Measurements from ENCODE around the gene OR5H1. TPM values are rescaled to one million over a fixed set of nuclear protein-coding genes. Genes with fewer than 3 reads are reported as not detected.

The OR5H1 gene
- total and polyA plus RNA-seq, 2 of the 4 experiments (the other 2 are of a cell fraction): not detected

DNA sequence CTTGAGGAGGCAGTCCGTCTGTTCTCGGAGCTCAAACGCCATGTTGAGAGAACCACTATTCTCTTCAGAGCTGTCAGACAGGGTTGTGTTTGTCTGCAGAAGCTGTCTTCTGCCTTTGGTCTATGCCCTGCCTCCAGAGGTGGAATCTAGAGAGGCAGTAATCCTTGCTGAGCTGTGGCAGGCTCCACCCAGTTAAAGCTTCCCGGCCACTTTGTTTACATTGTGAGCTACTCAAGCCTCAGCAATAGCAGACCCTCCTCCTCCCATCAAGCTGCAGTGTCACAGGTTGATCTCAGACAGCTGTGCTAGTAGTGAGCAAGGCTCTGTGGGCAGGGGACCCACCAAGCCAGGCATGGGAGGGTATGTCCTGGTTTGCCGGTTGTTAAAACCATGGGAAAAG lies 34.6 kb upstream of the OR5H1 start:
- Histone ChIP-seq H2BK120ac (ENCODE audit: low read depth, low read length) (no peak overlapping the region), H2AK9ac (replicated peaks; ENCODE audit: low read depth, low read length, poor library complexity) (no peak overlapping the region), H3K4me2 (ENCODE audit: low read depth, low read length) (no peak overlapping the region), H4K8ac (ENCODE audit: low read depth in 2 of 2, low read length in 2 of 2) (no peak overlapping the region), H2AFZ (replicated peaks; ENCODE audit: low read length, poor library complexity) (no peak overlapping the region), H3K4ac (ENCODE audit: low read depth, low read length) (no peak overlapping the region), H2AK5ac (ENCODE audit: low read depth, low read length) (no peak overlapping the region), H3K27ac (ENCODE audit: insufficient read depth, low read length) (no peak overlapping the region), H4K91ac (ENCODE audit: insufficient read depth, low read depth, low read length) (no peak overlapping the region), H3K27me3 (ENCODE audit: control insufficient read depth, insufficient read depth, low read length) (no peaks in the 10 kb centered on the region), H3K56ac (ENCODE audit: extremely low read depth, insufficient read depth, low read length) (no peak overlapping the region), H3K36me3 (ENCODE audit: control insufficient read depth, insufficient read depth, low read length) (no peaks in the 10 kb centered on the region), H3K9me3 (ENCODE audit: control insufficient read depth, insufficient read depth, low read length) (no peaks in the 10 kb centered on the region), H3K23ac (ENCODE audit: low read depth, low read length) (no peak overlapping the region), H3K79me1 (ENCODE audit: low read depth in 1 of 2, low read length in 2 of 2) (no peaks in the 10 kb centered on the region), H3K4me3 (ENCODE audit: insufficient read depth, low read depth, low read length) (no peak overlapping the region), H2BK15ac (ENCODE audit: low read depth, low read length) (no peak overlapping the region), H2BK20ac (ENCODE audit: low read depth, low read length) (no peak overlapping the region), H2BK5ac (ENCODE audit: low read depth, low read length, poor library complexity, severe bottlenecking) (no peak overlapping the region), H3K9me1 (ENCODE audit: insufficient read depth, low read length) (no peaks in the 10 kb centered on the region), H3K18ac (ENCODE audit: low read depth, low read length) (no peak overlapping the region), H4K5ac (ENCODE audit: low read depth, low read length) (no peak overlapping the region), H3K9ac (ENCODE audit: low read depth, low read length) (no peak overlapping the region), H4K20me1 (ENCODE audit: insufficient read depth, low read length) (no peaks in the 10 kb centered on the region), H3K14ac (replicated peaks; ENCODE audit: low read depth, low read length) (no peak overlapping the region), H3K4me1 (ENCODE audit: control insufficient read depth, insufficient read depth, low read length) (no peaks in the 10 kb centered on the region)
- DNase-seq (no peak), ATAC-seq (ENCODE audit: low read depth) (no peak)
- in situ Hi-C loops (cut with MboI; ENCODE audit: low sequenced_read_pairs) (no loop called here), dilution Hi-C loops (cut with HindIII; ENCODE audit: low sequenced_read_pairs, unreplicated experiment) (no loop called here), intact Hi-C loops (cut with micrococcal nuclease) (loop anchor here (2.0 kb wide), 1 partner anchor 27 kb away; no protein-coding TSS in a partner anchor)
- no TSS peak for BruUV-seq (replicated peaks)
- TF ChIP-seq NFE2L2 (IDR thresholded peaks at IDR 0.05; ENCODE audit: low read depth, low read length) (no peak), SMC3 (IDR thresholded peaks at IDR 0.05; ENCODE audit: low read depth, low read length) (no peak), MAFK (IDR thresholded peaks at IDR 0.05; ENCODE audit: low read depth, low read length) (no peak), RFX5 (IDR thresholded peaks at IDR 0.05; ENCODE audit: low read depth, low read length) (no peak), MAZ (IDR thresholded peaks at IDR 0.05; ENCODE audit: borderline replicate concordance, low read depth, low read length) (no peak), MXI1 (IDR thresholded peaks at IDR 0.05; ENCODE audit: borderline replicate concordance, low read depth, low read length) (no peak), BHLHE40 (IDR thresholded peaks at IDR 0.05; ENCODE audit: low read depth, low read length) (no peak), POLR2A (IDR thresholded peaks at IDR 0.05; ENCODE audit: low read depth, low read length) (no peak), FOS (IDR thresholded peaks at IDR 0.05; ENCODE audit: low read depth, low read length) (no peak), RCOR1 (IDR thresholded peaks at IDR 0.05; ENCODE audit: insufficient replicate concordance, low read length) (no peak), RAD21 (IDR thresholded peaks at IDR 0.05; ENCODE audit: low read length) (no peak), CHD1 (IDR thresholded peaks at IDR 0.05; ENCODE audit: low read depth, low read length) (no peak), CEBPB (IDR thresholded peaks at IDR 0.05; ENCODE audit: low read depth, low read length) (no peak)
- TF ChIP-seq, protein P1, sequence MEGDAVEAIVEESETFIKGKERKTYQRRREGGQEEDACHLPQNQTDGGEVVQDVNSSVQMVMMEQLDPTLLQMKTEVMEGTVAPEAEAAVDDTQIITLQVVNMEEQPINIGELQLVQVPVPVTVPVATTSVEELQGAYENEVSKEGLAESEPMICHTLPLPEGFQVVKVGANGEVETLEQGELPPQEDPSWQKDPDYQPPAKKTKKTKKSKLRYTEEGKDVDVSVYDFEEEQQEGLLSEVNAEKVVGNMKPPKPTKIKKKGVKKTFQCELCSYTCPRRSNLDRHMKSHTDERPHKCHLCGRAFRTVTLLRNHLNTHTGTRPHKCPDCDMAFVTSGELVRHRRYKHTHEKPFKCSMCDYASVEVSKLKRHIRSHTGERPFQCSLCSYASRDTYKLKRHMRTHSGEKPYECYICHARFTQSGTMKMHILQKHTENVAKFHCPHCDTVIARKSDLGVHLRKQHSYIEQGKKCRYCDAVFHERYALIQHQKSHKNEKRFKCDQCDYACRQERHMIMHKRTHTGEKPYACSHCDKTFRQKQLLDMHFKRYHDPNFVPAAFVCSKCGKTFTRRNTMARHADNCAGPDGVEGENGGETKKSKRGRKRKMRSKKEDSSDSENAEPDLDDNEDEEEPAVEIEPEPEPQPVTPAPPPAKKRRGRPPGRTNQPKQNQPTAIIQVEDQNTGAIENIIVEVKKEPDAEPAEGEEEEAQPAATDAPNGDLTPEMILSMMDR (conservative IDR thresholded peaks at IDR 0.05; ENCODE audit: low read depth, low read length): no peak
- TF ChIP-seq, protein P2, sequence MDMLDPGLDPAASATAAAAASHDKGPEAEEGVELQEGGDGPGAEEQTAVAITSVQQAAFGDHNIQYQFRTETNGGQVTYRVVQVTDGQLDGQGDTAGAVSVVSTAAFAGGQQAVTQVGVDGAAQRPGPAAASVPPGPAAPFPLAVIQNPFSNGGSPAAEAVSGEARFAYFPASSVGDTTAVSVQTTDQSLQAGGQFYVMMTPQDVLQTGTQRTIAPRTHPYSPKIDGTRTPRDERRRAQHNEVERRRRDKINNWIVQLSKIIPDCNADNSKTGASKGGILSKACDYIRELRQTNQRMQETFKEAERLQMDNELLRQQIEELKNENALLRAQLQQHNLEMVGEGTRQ (IDR thresholded peaks at IDR 0.05; ENCODE audit: low read depth, low read length): no peak
- TF ChIP-seq, protein P3, sequence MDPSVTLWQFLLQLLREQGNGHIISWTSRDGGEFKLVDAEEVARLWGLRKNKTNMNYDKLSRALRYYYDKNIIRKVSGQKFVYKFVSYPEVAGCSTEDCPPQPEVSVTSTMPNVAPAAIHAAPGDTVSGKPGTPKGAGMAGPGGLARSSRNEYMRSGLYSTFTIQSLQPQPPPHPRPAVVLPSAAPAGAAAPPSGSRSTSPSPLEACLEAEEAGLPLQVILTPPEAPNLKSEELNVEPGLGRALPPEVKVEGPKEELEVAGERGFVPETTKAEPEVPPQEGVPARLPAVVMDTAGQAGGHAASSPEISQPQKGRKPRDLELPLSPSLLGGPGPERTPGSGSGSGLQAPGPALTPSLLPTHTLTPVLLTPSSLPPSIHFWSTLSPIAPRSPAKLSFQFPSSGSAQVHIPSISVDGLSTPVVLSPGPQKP (IDR thresholded peaks at IDR 0.05; ENCODE audit: borderline replicate concordance, low read depth, low read length): no peak
- ChIA-PET POLR2A (ENCODE audit: unreplicated experiment) (no interaction called here), CTCF (no interaction called here)
- WGBS, 2 experiments (ENCODE audit: extremely low coverage in 2 of 2, insufficient read length in 1 of 2): 32% methylated on average over 3 of the region's 5 CpGs; no CpG with 5 or more reads in 1 of the 2 experiments
